ENCODE measurements around the gene LDB2.

The LDB2 gene

DNA sequence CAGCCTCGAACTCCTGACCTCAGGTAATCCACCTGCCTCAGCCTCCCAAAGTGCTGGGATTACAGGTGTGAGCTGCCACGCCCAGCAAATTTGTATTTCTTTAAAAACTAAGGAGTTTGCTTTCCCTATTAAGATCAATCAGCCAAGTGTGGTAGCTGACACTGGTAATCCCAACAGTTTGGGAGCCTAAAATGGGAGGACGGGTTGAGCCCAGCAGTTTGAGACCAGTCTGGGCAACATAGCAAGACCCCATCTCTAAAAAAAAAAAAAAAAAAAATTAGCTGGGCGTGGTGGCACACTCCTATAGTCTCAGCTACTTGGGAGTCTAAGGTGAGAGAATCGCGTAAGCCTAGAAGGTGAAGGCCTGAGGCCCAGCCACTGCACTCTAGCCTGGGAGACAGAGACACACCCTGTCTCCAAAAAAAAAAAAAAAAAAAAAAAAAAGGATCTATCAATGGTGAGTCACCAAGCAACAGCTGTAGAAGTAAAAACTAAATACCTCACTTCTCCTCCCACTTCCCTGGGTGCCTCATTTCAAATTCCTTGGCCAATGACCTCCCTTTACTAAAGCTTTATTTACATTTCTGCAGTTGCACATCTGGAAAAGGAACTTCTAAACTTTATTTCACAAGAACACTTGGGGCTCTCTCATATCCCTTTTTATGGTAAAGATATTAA, 54.5 kb downstream of the LDB2 start:
- no peak for DNase-seq

DNA sequence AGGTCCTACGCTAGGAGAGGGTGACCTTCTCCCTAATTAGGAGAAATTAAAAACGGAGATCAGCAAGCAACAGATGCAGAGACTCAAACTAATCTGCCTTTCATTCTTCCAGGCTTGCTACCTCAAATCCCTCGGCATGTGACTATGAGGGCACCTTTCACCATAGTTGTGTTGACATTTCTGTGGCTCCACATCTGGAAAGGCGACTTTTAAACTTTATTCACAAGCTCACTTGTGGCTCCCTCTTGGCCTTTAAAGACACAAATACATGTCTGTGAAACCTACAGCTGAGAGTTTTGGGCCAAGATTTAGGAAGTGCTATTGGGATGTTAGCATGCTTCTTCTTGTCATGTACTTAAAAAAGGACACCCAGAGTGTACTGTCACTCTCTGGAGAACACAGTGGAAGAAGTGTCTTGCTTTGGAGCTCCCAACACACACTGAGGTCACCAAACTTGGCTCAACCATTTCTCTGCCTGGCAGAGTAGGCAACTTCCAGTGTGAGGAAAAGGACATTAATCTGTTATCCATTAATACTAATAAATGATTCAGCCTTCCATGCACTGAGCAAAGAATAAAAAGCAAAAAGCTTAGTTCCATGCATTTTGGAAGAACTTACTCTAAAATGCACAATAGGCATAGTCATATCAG, 60.1 kb downstream of the LDB2 start:
- no peak for DNase-seq

- DNase-seq: no peak
Observed at GRCh38 chr4:16837475-16837874, 61.0 kb downstream of the LDB2 start.

DNA sequence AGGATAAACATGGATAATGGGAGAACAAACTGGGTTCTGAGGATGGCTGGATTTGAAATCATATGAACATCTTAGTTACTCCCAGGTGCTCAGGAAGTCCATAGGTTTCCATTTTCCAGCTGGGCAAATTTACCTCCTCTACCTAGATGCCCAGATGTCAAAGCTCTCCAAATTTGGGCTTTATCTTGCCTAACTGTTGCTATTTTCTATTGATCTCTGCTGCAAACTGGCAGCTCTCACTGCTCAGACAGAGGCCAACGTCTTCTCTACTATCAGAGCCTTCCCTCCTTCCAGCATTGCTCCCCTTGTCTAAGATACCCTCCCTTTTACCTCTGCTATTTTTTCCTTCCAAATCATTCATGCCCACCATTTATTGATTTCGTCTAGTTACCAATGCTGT, 62.1 kb downstream of the LDB2 start:
- no peak for DNase-seq

GRCh38 chr4:16835597-16836247, 62.7 kb downstream of the LDB2 start:
- DNase-seq: no peak

DNA sequence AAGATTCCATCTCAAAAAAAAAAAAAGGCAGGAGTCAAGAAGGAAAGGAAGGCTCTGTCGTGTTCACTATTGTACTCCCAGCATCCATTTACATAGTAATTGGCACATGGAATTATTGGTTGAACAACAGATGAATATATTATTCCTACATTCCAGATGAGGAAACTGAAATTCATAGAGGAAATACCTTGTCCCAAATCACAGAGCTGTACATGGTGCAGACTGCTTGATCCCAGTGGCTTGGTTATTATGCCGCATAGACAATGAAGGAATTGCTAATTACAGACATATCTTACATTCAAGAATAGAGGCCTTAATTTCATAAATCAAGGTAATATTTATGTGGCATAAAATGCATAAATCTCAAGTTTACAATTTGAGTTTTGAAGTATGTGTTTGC, 63.6 kb downstream of the LDB2 start:
- no peak for DNase-seq

GRCh38 chr4:16833722-16834121, 64.7 kb downstream of the LDB2 start:
- no peak for DNase-seq

DNA sequence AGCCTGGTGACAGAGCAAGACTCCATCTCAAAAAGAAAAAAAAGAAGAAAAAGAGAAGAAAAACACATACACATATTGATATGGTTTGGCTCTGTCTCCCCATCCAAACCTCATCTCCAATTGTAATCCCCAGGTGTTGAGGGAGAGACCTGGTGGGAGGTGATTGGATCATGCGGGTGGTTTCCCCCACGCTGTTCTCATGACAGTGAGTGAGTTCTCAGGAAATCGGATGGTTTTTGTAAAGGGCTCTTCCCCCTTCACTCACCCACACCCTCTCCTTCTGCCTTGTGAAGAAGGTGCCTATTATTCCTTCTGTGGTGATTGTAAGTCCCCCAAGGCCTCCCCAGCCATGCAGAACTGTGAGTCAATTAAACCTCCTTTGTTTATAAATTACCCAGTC, 68.4 kb downstream of the LDB2 start:
- no peak for DNase-seq

DNA sequence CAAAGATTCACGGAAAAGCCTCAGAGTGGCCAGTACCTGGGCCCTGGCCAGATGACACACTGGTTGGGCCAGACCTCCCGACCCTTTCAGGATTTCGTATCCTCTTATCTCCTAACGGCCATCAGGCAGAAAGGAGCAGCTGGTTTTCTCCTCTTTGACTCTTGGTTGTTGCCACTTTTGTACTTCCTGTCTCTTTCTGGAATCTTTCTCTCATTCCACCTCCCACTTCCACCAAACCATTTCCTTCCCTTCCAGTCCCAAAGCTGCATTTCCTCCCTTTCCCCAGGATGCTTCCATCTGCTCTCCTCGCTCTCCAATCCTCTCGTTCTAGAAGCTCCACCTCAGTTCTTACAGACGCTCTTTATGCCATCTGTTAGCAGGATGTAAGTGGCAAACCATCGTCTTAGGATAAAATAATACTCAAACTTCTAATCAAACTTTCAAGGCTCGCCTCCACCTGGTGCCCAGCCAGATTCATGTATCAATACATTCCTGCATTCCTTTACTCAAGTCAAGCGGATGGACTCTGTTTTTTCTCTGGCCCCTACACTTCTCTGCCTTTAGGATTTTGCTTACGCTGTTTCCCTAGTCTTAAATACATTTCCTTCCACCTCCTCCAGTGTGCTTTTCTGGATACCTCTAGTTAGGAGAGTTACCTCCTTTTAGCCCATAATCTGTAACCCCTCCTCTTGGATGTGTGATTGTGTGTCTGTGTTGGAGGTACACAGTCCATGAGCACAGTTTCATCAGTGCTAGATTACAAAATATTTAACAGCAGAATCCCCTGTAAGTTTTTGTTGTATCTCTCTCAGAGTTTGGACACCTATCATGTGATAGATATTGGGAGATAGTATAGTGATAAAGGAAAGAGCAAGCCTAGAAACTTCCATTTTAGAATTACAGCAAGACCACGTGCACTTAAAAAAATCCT, 70.4 kb downstream of the LDB2 start:
- no peak for DNase-seq

GRCh38 chr4:16827045-16827444, 71.4 kb downstream of the LDB2 start:
- DNase-seq: no peak

GRCh38 chr4:16826406-16826910, 72.0 kb downstream of the LDB2 start:
- no peak for DNase-seq

- DNase-seq: no peak
Observed at GRCh38 chr4:16824278-16824806, 74.1 kb downstream of the LDB2 start.

DNA sequence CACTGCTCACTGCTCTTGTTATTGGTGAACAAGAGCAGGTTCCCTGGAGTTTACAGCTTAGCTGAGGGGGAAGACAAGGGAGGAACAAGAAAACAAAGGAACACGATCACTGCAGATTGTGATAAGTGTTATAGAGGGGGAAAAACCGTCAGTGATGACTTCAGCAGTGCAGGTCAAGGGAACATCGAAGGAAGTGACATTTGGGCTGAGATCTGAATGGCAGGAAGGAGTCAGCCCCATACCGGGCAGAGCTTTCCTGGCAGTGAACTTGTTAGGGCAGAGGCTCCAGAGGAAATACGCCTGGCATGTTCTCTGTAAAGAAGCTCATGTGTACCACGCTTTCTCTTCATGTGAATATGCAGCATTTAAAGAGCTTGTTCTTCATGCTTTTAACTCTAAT, 78.1 kb downstream of the LDB2 start:
- DNase-seq: no peak

GRCh38 chr4:16819652-16820051, 78.8 kb downstream of the LDB2 start:
- DNase-seq: no peak

- no peak for DNase-seq
Observed at GRCh38 chr4:16818005-16818404, 80.4 kb downstream of the LDB2 start.

- DNase-seq: no peak
Observed at GRCh38 chr4:16817286-16817685, 81.2 kb downstream of the LDB2 start.

DNA sequence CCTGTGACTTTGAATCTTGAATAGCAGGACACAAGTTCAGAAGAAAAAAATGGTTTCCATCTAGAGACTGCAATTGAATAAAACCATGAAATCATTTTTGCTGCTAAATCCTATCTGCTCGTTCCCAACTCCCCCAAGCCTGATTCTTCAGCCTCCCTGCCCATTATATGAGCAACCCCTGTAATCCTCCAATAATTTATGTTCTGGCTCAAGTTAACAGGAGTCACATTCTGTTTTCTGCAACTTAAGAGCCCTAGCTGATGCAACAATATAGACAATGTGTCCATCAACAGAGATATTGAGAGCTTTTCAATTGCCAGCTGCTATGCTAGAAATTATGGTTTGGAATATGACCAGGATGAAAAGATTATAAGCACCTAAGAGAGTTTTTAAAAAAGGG, 84.1 kb downstream of the LDB2 start:
- no peak for DNase-seq

DNA sequence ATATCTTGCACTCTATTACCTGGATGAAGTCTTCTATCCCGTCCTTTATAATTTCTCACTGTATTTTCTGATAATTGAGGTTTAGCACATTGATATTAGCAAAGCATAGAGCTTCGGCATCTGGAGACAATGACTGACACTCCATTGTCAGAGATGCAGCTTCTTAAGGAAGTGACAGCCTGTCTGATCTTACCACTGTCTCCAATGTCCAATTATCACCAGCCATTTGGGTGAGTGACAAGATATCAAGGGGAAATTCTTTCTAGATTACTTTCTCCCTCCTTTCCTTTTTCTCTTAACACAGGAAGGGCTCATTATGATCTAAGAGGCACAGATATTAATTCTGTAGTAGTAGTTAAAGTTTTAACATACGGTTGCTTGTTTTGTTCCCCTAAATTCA, 86.4 kb downstream of the LDB2 start:
- no peak for DNase-seq

DNA sequence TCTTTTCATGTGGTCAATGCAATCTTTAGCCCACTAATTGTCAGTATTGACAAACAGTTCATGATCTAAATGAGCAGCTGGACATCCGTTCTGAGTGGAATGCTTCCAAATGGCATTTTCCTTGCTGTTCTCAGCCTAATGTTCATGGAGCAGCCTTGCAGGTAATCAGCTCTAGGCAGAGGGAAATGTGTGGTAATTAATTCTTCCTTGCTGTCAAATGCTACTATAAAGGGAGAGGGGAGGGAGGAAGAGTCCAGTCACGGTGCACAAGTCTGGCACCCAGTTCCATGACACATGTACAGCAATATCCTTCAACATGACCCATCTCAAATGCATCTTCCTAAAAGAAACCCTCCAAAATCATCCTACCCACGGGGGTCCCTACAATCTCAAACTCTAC, 88.5 kb downstream of the LDB2 start:
- DNase-seq: no peak

GRCh38 chr4:16809064-16809463, 89.4 kb downstream of the LDB2 start:
- DNase-seq: no peak

GRCh38 chr4:16807355-16807754, 91.1 kb downstream of the LDB2 start:
- DNase-seq: no peak

DNA sequence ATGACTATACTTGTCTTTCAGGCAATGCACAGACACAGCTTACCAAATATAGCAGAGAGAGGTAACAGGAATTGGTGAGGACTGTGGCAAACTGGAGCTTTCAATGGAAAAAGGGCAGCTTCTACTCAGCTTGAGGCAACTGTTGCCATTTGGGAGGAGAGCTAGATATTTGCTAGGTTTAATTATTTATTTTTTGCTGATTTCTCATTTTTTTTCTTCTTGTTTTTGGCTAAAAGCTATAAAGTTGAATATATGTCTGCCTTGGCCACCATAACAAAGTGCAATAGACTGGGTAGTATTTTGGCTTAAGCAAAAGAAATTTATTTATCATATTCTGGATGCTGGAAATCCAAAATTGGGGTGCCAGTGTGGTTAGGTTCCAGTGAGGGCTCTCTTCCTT, 93.9 kb downstream of the LDB2 start:
- no peak for DNase-seq

DNA sequence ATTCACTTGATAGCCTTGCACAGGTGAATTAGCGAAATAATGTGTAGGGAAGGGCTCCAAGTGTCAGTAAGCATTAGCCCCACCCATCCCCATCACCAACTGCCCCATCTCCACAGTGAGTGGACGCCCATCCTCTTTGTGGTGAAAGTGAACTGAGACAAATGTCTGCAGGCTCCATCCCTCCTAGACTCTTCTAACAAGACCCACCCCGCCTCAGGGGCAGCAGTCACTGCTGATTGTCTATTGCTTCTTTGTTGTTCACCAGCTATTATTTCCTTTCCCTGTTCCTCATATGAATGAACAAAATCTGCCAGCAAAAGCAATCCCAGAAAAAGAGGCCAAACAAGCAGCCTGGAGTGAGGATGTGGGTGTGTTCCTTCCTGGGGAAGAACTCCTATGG, 96.4 kb downstream of the LDB2 start:
- no peak for DNase-seq

Data from NCI-H2171 (cell line).